GM18498 (cell line): ENCODE measurements around the gene SPACA4.
"Not testable (repeated sequence)": the region's sequence is repeated elsewhere in the genome, so short reads cannot be mapped to it uniquely, and the experiment has no call there.

Source experiments
- ATAC-seq: cut with Tn5 transposase; IDR thresholded peaks from one replicate; pipeline ENCODE4 v1.9.1; 2021; ENCODE audit warnings: mild to moderate bottlenecking, moderate library complexity; ENCODE audit not compliant: unreplicated experiment

SPACA4 gene

GRCh38 chr19:48606463-48607358, at the start of gene SPACA4:
SPACA4 (plus strand) TSS chr19:48606742; CDS start chr19:48606979, 237 bp downstream.
- no peak for ATAC-seq

DNA sequence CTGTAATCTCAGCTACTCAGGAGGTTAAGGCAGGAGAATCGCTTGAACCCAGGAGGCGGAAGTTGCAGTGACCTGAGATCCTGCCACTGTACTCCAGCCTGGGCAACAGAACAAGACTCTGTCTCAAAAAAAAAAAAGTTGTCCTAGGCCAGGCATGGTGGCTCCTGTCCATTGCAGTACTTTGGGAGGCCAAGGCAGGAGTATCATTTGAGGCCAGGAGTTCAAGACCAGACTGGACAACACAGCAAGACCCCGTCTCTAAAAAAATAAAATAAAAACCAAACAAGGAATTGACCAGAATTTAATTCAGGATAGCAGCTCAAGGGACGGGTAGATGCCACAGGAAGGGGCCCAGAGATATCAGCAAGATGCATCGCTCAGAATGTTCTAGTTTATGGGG, 49.7 kb upstream of the SPACA4 start:
- ATAC-seq, result no peak

GRCh38 chr19:48558018-48558684, 48.4 kb upstream of the SPACA4 start:
- ATAC-seq, result no peak

- ATAC-seq, result no peak
Measured at GRCh38 chr19:48560095-48560530, 46.4 kb upstream of the SPACA4 start.

- no peak for ATAC-seq
Measured at GRCh38 chr19:48561412-48561811, 45.1 kb upstream of the SPACA4 start.

GRCh38 chr19:48565090-48565489, 41.5 kb upstream of the SPACA4 start:
- no peak for ATAC-seq

DNA sequence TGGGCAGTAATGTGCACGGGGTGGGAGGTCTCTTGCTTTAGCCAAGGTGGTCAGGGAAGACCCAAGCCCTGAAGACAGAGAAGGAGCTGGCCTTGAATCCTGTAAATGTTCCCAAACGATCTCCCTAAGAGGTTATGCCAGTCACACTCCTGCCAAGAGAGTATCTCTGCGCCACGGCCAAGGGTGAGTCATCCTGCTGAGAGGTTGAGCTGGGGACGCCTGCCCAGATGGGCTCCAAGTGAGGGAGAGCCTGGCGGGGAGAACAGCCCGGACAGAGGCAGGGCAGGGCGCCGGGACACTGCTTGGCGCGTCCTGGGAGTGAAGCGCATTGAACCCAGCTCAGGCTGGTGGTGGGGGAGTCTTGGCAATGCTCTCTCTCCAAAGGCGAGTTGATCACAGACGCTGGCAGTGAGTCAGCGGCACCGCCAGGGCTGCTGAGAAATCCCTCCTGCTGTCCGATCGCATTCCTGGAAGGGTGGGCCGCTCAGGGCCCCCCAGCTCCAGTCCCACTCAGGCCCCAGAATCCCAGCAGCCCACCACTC, 38.1 kb upstream of the SPACA4 start:
- no peak for ATAC-seq

DNA sequence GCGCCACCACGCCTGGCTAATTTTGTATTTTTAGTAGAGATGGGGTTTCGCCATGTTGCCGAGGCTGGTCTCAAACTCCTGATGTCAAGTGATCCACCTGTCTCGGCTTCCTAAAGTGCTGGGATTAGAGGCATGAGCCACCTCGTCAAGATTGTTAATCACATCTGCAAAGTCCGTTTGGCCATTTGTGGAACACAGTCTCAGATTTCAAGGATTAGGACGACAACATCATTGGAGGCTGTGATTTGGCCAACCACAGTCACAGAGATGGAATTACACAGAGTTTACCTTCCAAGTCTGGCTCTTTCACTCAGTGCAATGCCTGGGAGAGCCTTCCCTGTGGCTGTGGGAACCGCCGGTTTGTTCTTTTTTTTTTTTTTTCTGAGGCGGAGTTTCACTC, 36.7 kb upstream of the SPACA4 start:
- ATAC-seq, result no peak

DNA sequence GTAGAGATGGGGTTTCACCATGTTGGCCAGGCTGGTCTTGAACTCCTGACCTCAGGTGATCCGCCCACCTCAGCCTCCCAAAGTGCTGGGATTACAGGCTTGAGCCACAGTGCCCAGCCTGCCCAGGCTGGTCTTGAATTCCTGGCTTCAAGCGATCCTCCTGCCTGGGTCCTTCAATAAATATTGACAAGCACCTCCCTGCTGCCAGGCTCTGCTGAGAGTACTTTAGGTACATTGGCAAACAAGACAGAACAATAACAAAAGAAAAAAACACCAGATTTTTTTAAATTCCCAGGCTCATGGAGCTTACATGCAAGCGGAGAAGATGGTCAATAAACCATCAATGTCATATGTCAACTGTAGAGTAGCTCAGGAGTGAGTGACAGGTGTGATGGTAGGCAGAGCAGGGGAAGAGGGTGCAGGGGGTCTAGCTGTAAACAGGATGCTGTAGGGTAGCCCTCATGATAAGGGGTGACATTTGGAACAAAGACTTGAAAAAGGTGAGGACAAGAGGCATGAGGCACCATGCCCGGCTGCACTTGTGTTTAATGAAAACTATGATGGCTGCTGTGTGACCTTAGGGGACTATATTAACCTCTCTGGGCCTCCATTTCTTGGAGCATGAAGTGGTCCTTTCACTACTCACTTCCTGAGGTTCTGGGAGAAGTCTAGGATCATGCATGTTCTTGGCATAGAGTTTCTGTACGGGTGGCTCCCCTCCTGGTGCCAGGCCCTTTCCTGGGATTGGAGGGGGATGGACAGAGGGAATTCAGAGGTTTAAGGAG, 35.0 kb upstream of the SPACA4 start:
- ATAC-seq, result no peak

- ATAC-seq, result no peak
Measured at GRCh38 chr19:48573163-48573505, 33.4 kb upstream of the SPACA4 start.

- ATAC-seq, result no peak
Measured at GRCh38 chr19:48575931-48576622, 30.5 kb upstream of the SPACA4 start.

- ATAC-seq, result not testable (repeated sequence)
Measured at GRCh38 chr19:48577908-48578307, 28.6 kb upstream of the SPACA4 start.

GRCh38 chr19:48578891-48579290, 27.7 kb upstream of the SPACA4 start:
- ATAC-seq, result no peak

DNA sequence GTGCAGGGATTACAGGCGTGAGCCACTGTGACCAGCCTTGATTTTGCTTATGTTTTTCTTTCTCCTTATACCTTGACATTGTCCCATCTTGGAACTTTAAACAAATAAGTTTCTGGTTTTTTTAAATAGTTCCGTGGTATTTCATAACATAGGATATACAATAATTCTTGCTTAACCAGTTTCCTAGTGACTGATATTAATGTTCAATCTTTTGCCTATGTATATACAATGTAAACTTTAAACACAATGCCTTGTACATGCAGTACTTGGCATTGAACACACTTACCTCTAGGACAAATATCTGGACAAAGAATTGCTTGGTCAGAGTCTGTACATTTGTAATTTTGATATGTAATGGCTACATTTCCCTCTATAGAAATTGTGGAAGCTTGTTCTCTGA, 24.4 kb upstream of the SPACA4 start:
- no peak for ATAC-seq

DNA sequence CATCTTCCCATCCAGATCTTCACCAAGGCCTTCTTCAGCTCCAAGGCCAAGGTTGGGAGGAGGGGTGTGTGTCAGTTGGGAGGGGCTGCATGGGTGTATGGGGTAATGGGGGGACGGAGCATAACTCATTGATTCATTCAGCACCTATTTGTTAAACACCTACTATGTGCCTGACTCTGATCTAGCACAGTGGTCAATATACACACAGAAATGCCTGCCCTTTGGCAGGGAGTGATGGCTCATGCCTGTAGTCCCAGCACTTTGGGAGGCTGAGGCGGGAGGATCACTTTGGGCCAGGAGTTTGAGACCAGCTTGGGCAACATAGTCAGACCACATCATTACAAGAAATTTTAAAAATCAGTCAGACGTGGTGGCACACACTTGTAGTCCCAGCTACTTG, 19.2 kb upstream of the SPACA4 start:
- ATAC-seq, result no peak

- no peak for ATAC-seq
Measured at GRCh38 chr19:48588670-48589401, 17.7 kb upstream of the SPACA4 start.

GRCh38 chr19:48591021-48591420, 15.5 kb upstream of the SPACA4 start:
- no peak for ATAC-seq

DNA sequence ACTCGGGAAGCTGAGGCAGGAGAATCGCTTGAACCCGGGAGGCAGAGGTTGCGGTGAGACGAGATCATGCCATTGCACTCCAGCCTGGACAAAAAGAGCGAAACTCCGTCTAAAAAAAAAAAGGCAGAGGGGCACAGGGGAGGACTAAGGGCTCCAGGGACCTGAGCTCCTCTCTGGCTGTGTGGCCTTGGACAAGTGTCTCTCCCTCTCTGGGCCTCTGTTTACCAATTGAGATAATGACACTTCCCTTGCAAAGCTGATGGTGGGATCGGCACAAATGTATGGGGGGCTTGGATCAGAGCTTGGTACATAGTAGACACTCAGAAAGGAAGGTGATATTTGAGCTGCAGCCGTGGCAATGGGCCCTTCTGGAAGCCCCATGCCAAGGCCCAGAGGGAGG, 11.4 kb upstream of the SPACA4 start:
- no peak for ATAC-seq

DNA sequence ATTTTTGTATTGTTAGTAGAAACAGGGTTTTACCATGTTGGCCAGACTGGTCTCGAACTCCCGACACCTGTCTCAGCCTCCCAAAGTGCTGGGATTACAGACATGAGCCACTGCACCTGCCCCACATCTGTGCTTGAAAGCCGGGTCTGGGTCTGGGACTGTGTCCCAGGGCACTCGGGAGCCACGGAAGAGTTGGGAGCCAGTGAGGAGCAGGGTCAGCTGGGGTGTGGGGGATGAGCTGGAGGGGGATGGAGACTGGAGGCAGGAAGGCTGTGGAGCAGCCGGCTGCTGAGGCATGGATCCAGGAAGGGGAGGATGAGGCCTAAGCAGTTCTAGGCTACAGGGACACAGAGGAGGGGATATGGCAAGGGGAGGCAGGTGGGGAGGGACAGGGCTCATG, 10.7 kb upstream of the SPACA4 start:
- no peak for ATAC-seq

DNA sequence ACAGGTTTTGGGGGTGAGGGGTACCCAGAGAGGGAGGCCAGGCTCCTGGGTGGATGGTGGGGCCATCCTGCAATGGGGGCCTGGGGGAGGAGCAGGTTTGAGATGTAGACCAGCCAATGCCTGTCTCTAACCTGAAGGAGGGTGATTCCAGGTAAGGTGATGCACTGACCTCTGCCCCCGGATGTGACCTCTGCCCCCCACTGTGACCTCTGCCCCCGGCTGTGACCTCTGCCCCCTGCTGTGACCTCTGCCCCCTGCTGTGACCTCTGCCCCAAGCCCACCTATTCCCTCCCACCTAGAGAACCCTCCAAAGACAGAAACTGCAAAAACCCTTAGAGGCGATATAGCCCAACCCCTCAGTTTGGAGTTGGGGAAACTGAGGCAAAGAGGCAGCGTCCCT, 10.3 kb upstream of the SPACA4 start:
- no peak for ATAC-seq
